ENCODE results near the gene FGFR4. TPM values are rescaled to one million over a fixed set of nuclear protein-coding genes. Genes with fewer than 3 reads are reported as not detected.

Gene FGFR4
- total and polyA plus RNA-seq, 2 of the 8 experiments (the other 6 are each of a cell fraction or from before 2014, with no cell fraction given) = 61.4 to 88.4 TPM

- H3K79me1 ChIP-seq (ENCODE audit: low read depth, low read length) = peaks cover 2% of the 10 kb centered on the region; the same call in 1 of the 2 replicates
- H3K27ac ChIP-seq (ENCODE audit: low read depth, low read length) = no peak overlapping the region
- H3K23me2 ChIP-seq (ENCODE audit: low read depth, low read length) = peaks cover 7% of the 10 kb centered on the region; the same call in 1 of the 2 replicates
- H3K4me3 ChIP-seq (ENCODE audit: extremely low read depth in 1 of 4, insufficient read depth in 2 of 4, low read depth in 3 of 4, low read length in 4 of 4) = no peak overlapping the region
- H4K91ac ChIP-seq (replicated peaks; ENCODE audit: insufficient read length, low read length) = no peak overlapping the region
- H2BK5ac ChIP-seq (ENCODE audit: low read depth, low read length) = no peak overlapping the region
- no peak overlapping the region for H4K5ac ChIP-seq (ENCODE audit: insufficient read length, low read depth, low read length)
- H2AK5ac ChIP-seq (ENCODE audit: low read depth, low read length) = no peak overlapping the region
- H3K79me2 ChIP-seq (ENCODE audit: control insufficient read depth in 1 of 2, insufficient read depth in 2 of 2, low read length in 2 of 2) = peaks cover 6 to 13% of the 10 kb centered on the region in 2 experiments; a peak in 1 of 4 replicates
- H3K4me1 ChIP-seq (replicated peaks in 1 of 4; ENCODE audit: control insufficient read depth in 3 of 4, insufficient read depth in 4 of 4, low read length in 3 of 4) = peaks cover 10 to 13% (median 12%) of the 10 kb centered on the region in 4 experiments
- FAIRE-seq (no peak), DNase-seq (ENCODE audit: low read depth in 1 of 2, low spot score in 2 of 2) (no peak)
- H3K56ac ChIP-seq (replicated peaks; ENCODE audit: insufficient read length, low read depth, low read length) = no peak overlapping the region
- H2BK15ac ChIP-seq (ENCODE audit: low read length) = no peak overlapping the region
- H2BK120ac ChIP-seq (replicated peaks; ENCODE audit: low read depth, low read length) = no peak overlapping the region
- no peaks in the 10 kb centered on the region for H3K27me3 ChIP-seq (replicated peaks in 1 of 4; ENCODE audit: control insufficient read depth in 3 of 4, extremely low read depth in 1 of 4, insufficient read depth in 3 of 4, low read length in 3 of 4)
- H3K4me2 ChIP-seq (ENCODE audit: insufficient read depth in 1 of 2, low read depth in 2 of 2, low read length in 2 of 2) = no peak overlapping the region
- H3K4ac ChIP-seq (replicated peaks; ENCODE audit: insufficient read length, low read depth, low read length) = no peak overlapping the region
- WGBS, 2 experiments (ENCODE audit: extremely low coverage in 1 of 2, insufficient coverage in 1 of 2, insufficient read length in 1 of 2, insufficient replicate concordance in 2 of 2, low coverage in 1 of 2, low lambda C conversion rate in 2 of 2, missing lambda C conversion rate in 1 of 2) = 86% methylated on average over 4 of the region's 4 CpGs; no CpG with 5 or more reads in 1 of the 2 experiments
- POLR2A ChIA-PET (ENCODE audit: partially characterized antibody) = interaction anchor here (0.7 to 9.2 kb wide), 5 partner anchors 9 to 179 kb away, joined by 3 to 101 read pairs (median 3); no protein-coding TSS in a partner anchor
- H3K23ac ChIP-seq (ENCODE audit: insufficient read length) = no peak overlapping the region
- no peaks in the 10 kb centered on the region for H3K36me3 ChIP-seq (ENCODE audit: control insufficient read depth in 2 of 4, insufficient read depth in 4 of 4, low read length in 3 of 4)
- no peak overlapping the region for H3K9ac ChIP-seq (replicated peaks in 1 of 4; ENCODE audit: extremely low read depth in 1 of 4, low read depth in 3 of 4, low read length in 3 of 4)
- no peak for TF ChIP-seq HDAC6 (IDR thresholded peaks at IDR 0.05; ENCODE audit: low read depth, low read length)
- TF ChIP-seq YY1 (IDR thresholded peaks at IDR 0.05; ENCODE audit: low read depth, low read length) = peak; percentile 35; the same call in 1 of the 2 replicates
- TF ChIP-seq JUN (IDR thresholded peaks at IDR 0.05; ENCODE audit: low read depth, low read length) = no peak
- no peak overlapping the region for H3K14ac ChIP-seq (ENCODE audit: insufficient read length)
- H4K8ac ChIP-seq (ENCODE audit: extremely low read depth, insufficient read depth, low read length) = no peak overlapping the region
- no peak overlapping the region for H3K18ac ChIP-seq (ENCODE audit: extremely low read depth, low read length)
- no peaks in the 10 kb centered on the region for H3K9me3 ChIP-seq (ENCODE audit: insufficient read depth in 2 of 2, low read depth in 1 of 2, low read length in 1 of 2)
- H2AFZ ChIP-seq (ENCODE audit: low read length) = no peak overlapping the region
- H2BK20ac ChIP-seq (ENCODE audit: low read length) = no peak overlapping the region
- CTCF ChIA-PET (ENCODE audit: partially characterized antibody) = interaction anchor here (8.1 kb wide), 1 partner anchor 15 kb away, joined by 77 read pairs; no protein-coding TSS in a partner anchor
- no peak overlapping the region for H2BK12ac ChIP-seq (ENCODE audit: low read depth, low read length)
- H4K20me1 ChIP-seq (replicated peaks in 1 of 2; ENCODE audit: control insufficient read depth in 1 of 2, insufficient read depth in 2 of 2, low read length in 2 of 2) = no peaks in the 10 kb centered on the region
Observed at GRCh38 chr5:177128551-177128981, 41.9 kb downstream of the FGFR4 start.
